Thymus (tissue), 11 donors: ENCODE results near the gene CYP4F2. TPM values are rescaled to one million over a fixed set of nuclear protein-coding genes. Genes with fewer than 3 reads are reported as not detected.
"Not testable (repeated sequence)": the region's sequence is repeated elsewhere in the genome, so short reads cannot be mapped to it uniquely, and the experiment has no call there.

Experiments used
- DNase-seq, 9 donors: peaks; one replicate each; pipeline ENCODE4 v3.0.0-alpha.2; 2013; ENCODE audit warnings: low spot score in 9 of 9, low read depth in 6 of 9, missing footprints in 1 of 9
- H3K27ac ChIP-seq, 2 donors: one replicate each; pipeline ENCODE4 v1.5.1; 2013; ENCODE audit warnings: control low read depth in 1 of 2, low read depth in 1 of 2, low read length in 1 of 2, mild to moderate bottlenecking in 1 of 2, moderate library complexity in 1 of 2
- H3K27me3 ChIP-seq, 2 donors: one replicate each; pipeline ENCODE4 v1.5.1; 2013; ENCODE audit warnings: low read length in 1 of 2; ENCODE audit not compliant: control insufficient read depth in 2 of 2, insufficient read depth in 1 of 2
- H3K36me3 ChIP-seq, 2 donors: one replicate each; pipeline ENCODE4 v1.5.1; 2013; ENCODE audit warnings: low read length in 1 of 2, mild to moderate bottlenecking in 1 of 2, moderate library complexity in 1 of 2; ENCODE audit not compliant: control insufficient read depth in 2 of 2, insufficient read depth in 2 of 2
- H3K4me1 ChIP-seq, 2 donors: one replicate each; pipeline ENCODE4 v1.5.1; 2013; ENCODE audit warnings: low read length in 2 of 2; ENCODE audit not compliant: control insufficient read depth in 2 of 2, insufficient read depth in 2 of 2
- H3K4me3 ChIP-seq, 2 donors: one replicate each; pipeline ENCODE4 v1.5.1; 2013; ENCODE audit warnings: low read length in 2 of 2, control low read depth in 1 of 2, mild to moderate bottlenecking in 1 of 2
- H3K9me3 ChIP-seq, 2 donors: one replicate each; pipeline ENCODE4 v1.5.1; 2013; ENCODE audit warnings: low read length in 1 of 2, mild to moderate bottlenecking in 1 of 2; ENCODE audit not compliant: control insufficient read depth in 2 of 2, insufficient read depth in 1 of 2
- WGBS: extraction: QIAGEN DNeasy Blood & Tissue Kit; methylation state at CpG from one replicate; pipeline ENCODE4 v1.1.7; 2013; 5-methylcytosine and 5-hydroxymethylcytosine counted together
- polyA plus RNA-seq: library from polyadenylated mRNA; stranded (reverse); fragments of 200-250 nt; gene quantifications from one replicate; pipeline ENCODE4 v1.2.3, GENCODE V29; 2013
- total RNA-seq: library from RNA; stranded (reverse); fragments of 120-200 nt; gene quantifications from one replicate; pipeline ENCODE4 v1.2.4, GENCODE V29; 2013
- donor health status: healthy.

The CYP4F2 gene
- total and polyA plus RNA-seq, 2 donors = 0.09 to 0.16 TPM

DNA sequence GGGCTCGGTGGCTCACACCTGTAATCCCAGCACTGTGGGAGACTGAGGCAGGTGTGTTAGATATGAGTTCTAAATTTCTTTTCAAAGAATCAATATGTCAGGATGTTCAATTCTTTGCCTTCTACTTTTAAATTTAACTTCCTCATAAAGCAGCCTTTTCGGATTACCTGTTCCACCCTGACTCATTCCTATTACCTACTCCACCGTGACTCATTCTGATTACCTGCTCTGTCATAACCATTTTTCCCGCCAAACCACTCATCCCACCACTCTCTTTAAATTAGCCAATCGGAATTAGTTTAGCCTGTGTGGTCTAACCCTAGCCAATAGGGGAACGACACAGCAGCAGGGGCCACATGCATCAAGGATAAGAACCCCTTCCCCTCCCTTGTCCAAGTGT lies 24.1 kb downstream of the CYP4F2 start:
- WGBS = 97% methylated on average over 6 of the region's 6 CpGs
- not testable (repeated sequence) for H3K36me3 ChIP-seq, H3K27me3 ChIP-seq, DNase-seq, H3K4me3 ChIP-seq, H3K27ac ChIP-seq, H3K9me3 ChIP-seq
- peaks cover 5 to 28% of the 10 kb centered on the region in 2 donors for H3K4me1 ChIP-seq

DNA sequence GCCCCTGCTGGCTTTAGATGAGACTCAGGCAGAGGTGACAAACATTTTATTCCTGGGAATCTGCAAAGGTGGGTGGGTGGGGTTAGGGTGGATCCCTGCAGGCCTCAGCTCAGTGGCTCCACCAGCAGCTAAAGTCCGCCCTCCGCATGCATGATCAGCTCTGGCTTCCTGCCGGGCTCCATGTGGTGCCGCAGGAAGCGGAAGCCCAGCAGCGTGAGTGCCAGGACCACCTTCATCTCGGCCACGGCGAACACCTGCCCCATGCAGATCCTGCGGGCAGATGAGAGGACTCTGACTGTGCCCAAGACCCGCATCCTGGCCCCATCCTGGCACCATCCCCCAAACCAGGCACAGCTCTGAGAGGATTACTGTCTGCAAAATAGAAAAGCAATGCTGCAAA lies 26.3 kb downstream of the CYP4F2 start:
- Histone ChIP-seq H3K36me3 (no peaks in the 10 kb centered on the region), H3K4me3 (no peak overlapping the region), H3K27ac (no peak overlapping the region), H3K27me3 (no peaks in the 10 kb centered on the region), H3K9me3 (peaks cover 0 to 5% of the 10 kb centered on the region in 2 donors), H3K4me1 (peaks cover 5 to 31% of the 10 kb centered on the region in 2 donors)
- 15% methylated on average over 11 of the region's 11 CpGs for WGBS
- peak in 3 of 9 donors; percentile 10 to 52 (median 24) for DNase-seq

DNA sequence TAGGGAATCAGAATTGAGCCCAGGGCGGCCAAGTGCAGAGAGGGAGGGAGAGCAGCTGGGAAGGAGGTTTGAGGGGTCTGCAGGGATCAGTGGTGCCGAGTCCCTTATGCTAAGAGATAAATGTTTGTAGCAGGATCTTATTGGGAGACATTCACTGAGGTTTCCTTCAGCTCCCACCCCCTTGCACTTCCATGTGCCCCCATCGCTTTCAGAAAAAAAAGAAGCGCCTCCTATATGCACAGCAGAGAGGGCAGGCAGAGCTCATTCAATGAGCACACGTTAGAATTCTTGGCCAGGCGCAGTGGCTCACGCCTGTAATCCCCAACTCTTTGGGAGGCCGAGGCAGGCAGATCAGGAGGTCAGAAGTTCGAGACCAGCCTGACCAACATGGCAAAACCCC lies 28.0 kb downstream of the CYP4F2 start:
- peak overlapping the region in 1 of 2 donors; percentile 33 for H3K27ac ChIP-seq
- H3K27me3 ChIP-seq = no peaks in the 10 kb centered on the region
- peaks cover 0 to 5% of the 10 kb centered on the region in 2 donors for H3K9me3 ChIP-seq
- no peaks in the 10 kb centered on the region for H3K36me3 ChIP-seq
- no peak for DNase-seq
- H3K4me1 ChIP-seq = peaks cover 1 to 24% of the 10 kb centered on the region in 2 donors
- H3K4me3 ChIP-seq = no peak overlapping the region
- WGBS = 90% methylated on average over 9 of the region's 9 CpGs

DNA sequence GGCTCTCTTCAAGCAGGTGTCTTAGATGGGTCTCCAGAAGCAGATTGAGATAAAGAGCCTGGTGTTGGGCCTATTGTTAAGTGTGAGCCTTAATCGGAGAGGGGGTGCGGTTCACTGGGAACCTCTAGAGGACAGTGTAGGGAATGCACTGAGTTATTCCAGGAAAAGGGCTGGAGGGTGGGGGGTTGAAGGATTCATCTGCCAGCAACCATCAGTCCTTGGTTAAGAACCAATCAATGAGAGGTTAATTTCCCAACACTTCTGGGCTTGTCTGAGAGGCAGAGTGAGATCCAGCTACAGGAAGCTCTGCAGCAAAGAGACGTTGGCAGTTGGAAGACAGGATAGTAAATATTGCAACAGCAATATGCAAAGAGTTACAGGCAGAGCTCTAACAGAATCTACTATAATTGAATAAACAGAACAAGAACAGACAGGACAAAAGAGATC lies 28.7 kb downstream of the CYP4F2 start:
- no peaks in the 10 kb centered on the region for H3K36me3 ChIP-seq
- no peak overlapping the region for H3K4me3 ChIP-seq
- H3K4me1 ChIP-seq = peaks cover 0 to 22% of the 10 kb centered on the region in 2 donors
- WGBS = 1% methylated on average over 3 of the region's 3 CpGs
- peak in 4 of 9 donors; percentile 23 to 66 (median 40) for DNase-seq
- peaks cover 0 to 3% of the 10 kb centered on the region in 2 donors for H3K9me3 ChIP-seq
- no peaks in the 10 kb centered on the region for H3K27me3 ChIP-seq
- H3K27ac ChIP-seq = peak overlapping the region in 1 of 2 donors; percentile 33

DNA sequence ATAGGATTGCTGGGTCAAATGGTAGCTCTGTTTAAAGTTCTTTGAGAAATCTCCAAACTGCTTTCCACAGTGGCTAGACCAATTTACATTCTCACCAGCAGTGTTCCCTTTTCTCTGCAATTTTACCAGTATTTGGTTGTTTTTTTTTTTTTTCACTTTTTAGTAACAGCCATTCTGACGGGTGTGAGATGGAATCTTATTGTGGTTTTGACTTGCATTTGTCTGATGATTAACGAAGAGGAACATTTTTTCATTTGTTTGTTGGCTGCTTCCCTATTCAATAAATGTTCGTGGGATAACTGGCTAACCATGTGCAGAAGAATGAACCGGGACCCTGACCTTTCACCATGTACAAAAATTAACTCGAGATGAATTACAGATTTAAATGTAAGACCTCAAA lies 31.2 kb downstream of the CYP4F2 start:
- Histone ChIP-seq H3K27ac (peak overlapping the region in 1 of 2 donors; percentile 24), H3K4me3 (no peak overlapping the region), H3K27me3 (peaks cover 0 to 2% of the 10 kb centered on the region in 2 donors), H3K36me3 (no peaks in the 10 kb centered on the region), H3K9me3 (no peaks in the 10 kb centered on the region), H3K4me1 (peaks cover 0 to 23% of the 10 kb centered on the region in 2 donors)
- 62% methylated on average over 5 of the region's 5 CpGs for WGBS
- no peak for DNase-seq

DNA sequence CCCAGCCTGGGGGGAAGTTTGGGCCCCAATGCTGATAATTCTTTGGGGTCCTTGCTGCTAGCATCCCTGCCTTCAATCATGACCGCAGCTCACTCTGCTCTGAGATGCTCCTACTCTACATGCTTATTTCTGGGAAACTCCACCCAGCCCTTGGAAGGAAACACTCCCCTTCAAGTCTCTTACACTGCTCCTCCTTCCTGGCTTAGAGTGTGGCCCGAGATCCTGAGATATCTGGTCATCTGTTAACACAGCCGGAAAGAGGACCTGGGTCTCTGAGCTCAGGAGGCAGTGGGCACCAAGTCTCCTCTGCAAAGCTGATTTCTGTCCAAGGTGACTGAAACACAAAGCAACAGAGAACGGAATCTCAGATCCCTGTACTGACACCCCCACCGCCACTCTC lies 33.0 kb downstream of the CYP4F2 start:
- Histone ChIP-seq H3K4me1 (peaks cover 0 to 14% of the 10 kb centered on the region in 2 donors), H3K4me3 (no peak overlapping the region), H3K27me3 (peaks cover 0 to 2% of the 10 kb centered on the region in 2 donors), H3K36me3 (no peaks in the 10 kb centered on the region), H3K9me3 (no peaks in the 10 kb centered on the region), H3K27ac (no peak overlapping the region)
- WGBS = 75% methylated on average over 5 of the region's 5 CpGs
- DNase-seq = no peak

DNA sequence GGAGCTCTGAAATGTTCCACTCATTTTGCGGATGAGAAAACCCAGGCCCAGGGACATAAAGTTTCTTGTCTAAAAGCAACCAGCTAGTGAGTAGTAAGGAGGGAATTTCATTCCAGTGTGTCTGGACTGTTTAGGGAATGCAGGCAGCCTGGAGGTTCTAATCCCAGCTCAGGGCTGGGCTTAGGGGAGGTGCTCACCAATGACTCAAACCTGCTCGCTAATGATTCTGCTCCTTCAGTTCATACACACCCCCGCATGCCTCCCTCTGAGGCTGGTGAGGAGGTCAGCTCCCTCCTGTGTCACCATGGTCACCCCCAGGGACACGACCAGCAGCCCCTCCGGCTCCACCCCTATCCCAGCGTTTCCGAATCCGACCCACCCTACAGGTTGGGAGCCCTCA lies 34.6 kb downstream of the CYP4F2 start:
- Histone ChIP-seq H3K4me1 (peaks cover 0 to 3% of the 10 kb centered on the region in 2 donors), H3K9me3 (no peaks in the 10 kb centered on the region), H3K27ac (no peak overlapping the region), H3K27me3 (peaks cover 0 to 2% of the 10 kb centered on the region in 2 donors), H3K36me3 (no peaks in the 10 kb centered on the region), H3K4me3 (no peak overlapping the region)
- no peak for DNase-seq
- WGBS = 94% methylated on average over 8 of the region's 8 CpGs

DNA sequence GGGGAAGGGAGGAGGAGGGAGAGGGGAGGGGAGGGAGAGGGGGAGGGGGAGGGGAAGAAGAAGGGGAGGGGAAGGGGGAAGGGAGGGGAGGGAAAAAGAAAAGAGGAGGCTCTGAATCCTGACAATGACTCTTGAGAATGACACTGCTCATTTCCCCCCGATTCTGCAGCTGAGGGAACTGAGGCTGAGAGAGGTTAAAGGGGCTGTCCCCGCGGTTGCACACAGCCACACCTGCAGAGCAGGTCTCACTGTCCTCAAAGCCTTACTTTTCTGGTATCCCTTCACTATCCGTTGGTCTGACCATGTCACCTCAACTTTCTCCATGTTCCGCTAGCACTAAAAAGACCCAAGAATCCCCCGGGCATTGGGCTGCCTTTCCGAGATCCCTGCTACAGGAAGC lies 35.4 kb downstream of the CYP4F2 start:
- WGBS = 59% methylated on average over 7 of the region's 7 CpGs
- H3K36me3 ChIP-seq = no peaks in the 10 kb centered on the region
- no peak overlapping the region for H3K27ac ChIP-seq
- peaks cover 0 to 2% of the 10 kb centered on the region in 2 donors for H3K27me3 ChIP-seq
- peaks cover 0 to 3% of the 10 kb centered on the region in 2 donors for H3K4me1 ChIP-seq
- DNase-seq = no peak
- H3K4me3 ChIP-seq = no peak overlapping the region
- H3K9me3 ChIP-seq = no peaks in the 10 kb centered on the region

DNA sequence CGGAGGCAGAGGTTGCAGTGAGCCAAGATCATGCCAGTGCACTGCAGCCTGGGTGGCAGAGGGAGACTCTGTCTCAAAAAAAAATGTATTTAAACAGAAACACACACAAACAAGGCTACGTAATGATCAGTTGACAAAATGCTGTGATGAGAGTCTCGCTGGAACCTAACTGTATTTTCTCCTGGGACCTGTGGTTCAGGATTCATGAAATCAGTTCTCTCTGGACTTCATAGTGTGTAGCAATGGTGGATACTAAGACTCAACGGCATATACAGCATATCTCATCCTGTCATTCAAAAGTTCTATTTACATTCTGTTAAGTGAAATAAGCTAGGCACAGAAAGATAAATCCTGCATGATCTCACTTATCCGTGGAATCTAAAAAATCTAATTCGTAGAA lies 37.4 kb downstream of the CYP4F2 start:
- no peaks in the 10 kb centered on the region for H3K36me3 ChIP-seq
- peaks cover 0 to 2% of the 10 kb centered on the region in 2 donors for H3K27me3 ChIP-seq
- no peak overlapping the region for H3K4me3 ChIP-seq
- no peak overlapping the region for H3K27ac ChIP-seq
- no peaks in the 10 kb centered on the region for H3K9me3 ChIP-seq
- DNase-seq = no peak
- peaks cover 0 to 3% of the 10 kb centered on the region in 2 donors for H3K4me1 ChIP-seq
- WGBS = 92% methylated on average over 6 of the region's 6 CpGs
